K562 (cell line): ENCODE measurements around the gene PLEKHS1. TPM values are rescaled to one million over a fixed set of nuclear protein-coding genes. Genes with fewer than 3 reads are reported as not detected.

Experiments
- PBX2 ChIP-seq, 2 experiments: IDR thresholded peaks in 1 of 2; conservative IDR thresholded peaks in 1 of 2; 2 replicates each; pipeline ENCODE4 v1.6.1; 2016; ENCODE audit warnings: low read depth in 2 of 2, mild to moderate bottlenecking in 1 of 2, missing compliant biosample characterization in 1 of 2, missing genetic modification characterization in 1 of 2, moderate library complexity in 1 of 2
- ZBTB40 ChIP-seq, 2 experiments: fragments of 450-650 bp in 1 of 2; sonication (generic) in 1 of 2; formaldehyde crosslinking in 1 of 2; IDR thresholded peaks; 2 replicates each; pipeline versions ENCODE4 v1.7.1 to v1.9.0; 2016 to 2022; ENCODE audit warnings: inconsistent platforms in 1 of 2, mild to moderate bottlenecking in 1 of 2, missing genetic modification reagents in 1 of 2
- polyA plus RNA-seq, 8 experiments: library from polyadenylated mRNA; depleted of rRNA in 4 of 8; stranded (reverse) in 5 of 8; unstranded in 3 of 8; fragments of >200 nt; fragmentation: Nextera tagmentation in 2 of 8; fragmentation: Illumina TruSeq in 1 of 8; extraction: Ambion mirVana in 2 of 8; extraction: Trizol in 1 of 8; gene quantifications; 2 replicates each; pipeline versions ENCODE4 v1.2.1 to v1.2.3, GENCODE V29; 2011 to 2014; ENCODE audit warnings: inconsistent platforms in 1 of 8, missing spikeins in 1 of 8
- total RNA-seq, 7 experiments: library from RNA; depleted of rRNA in 6 of 7; stranded (reverse); fragments of >200 nt in 6 of 7; fragmentation: Illumina TruSeq in 2 of 7; extraction: Trizol in 2 of 7; gene quantifications; 2 replicates each; pipeline versions ENCODE4 v1.2.1 to v1.2.3, GENCODE V29; 2011 to 2021; ENCODE audit warnings: low replicate concordance in 1 of 7

PLEKHS1 gene
- total and polyA plus RNA-seq, 9 of the 15 experiments (the other 6 are each of a cell fraction or from before 2014, with no cell fraction given), result not detected

- no peak for TF ChIP-seq PBX2 (CRISPR knock-in tag; IDR thresholded peaks at IDR 0.05; ENCODE audit: low read depth)
- TF ChIP-seq PBX2 (tag; conservative IDR thresholded peaks at IDR 0.05; ENCODE audit: low read depth), result no peak
- no peak for TF ChIP-seq ZBTB40 (IDR thresholded peaks at IDR 0.05)
- no peak for TF ChIP-seq ZBTB40 (CRISPR knock-in tag; IDR thresholded peaks at IDR 0.05)
Observed at GRCh38 chr10:113712024-113712423, 39.5 kb upstream of the PLEKHS1 start (continued).
